HepG2 (cell line): ENCODE data around the gene TATDN3. TPM values are rescaled to one million over a fixed set of nuclear protein-coding genes. Genes with fewer than 3 reads are reported as not detected.

Experiments
- ATAC-seq: fragments of 200-7000 bp; cut with Tn5 transposase; 3 replicates; pipeline ENCODE4 v1.9.1; 2020; ENCODE audit warnings: mild to moderate bottlenecking, moderate library complexity
- BruUV-seq: library from RNA; stranded (reverse); fragments of 400-500 nt; replicated peaks from 2 replicates; lab custom pipeline; 2021; lab: Mats Ljungman, UMichigan
- CTCF ChIA-PET: fragments of 300-600 bp; formaldehyde crosslinking; extraction: SDS; loops from one replicate; lab custom pipeline; 2021; ENCODE audit warnings: low total read pairs, inconsistent platforms, low intra/inter-chr PET ratio; lab: Yijun Ruan, JAX
- POLR2A ChIA-PET: fragments of 350-600 bp; sonication (Branson Sonifier 250); formaldehyde crosslinking; loops from one replicate; lab custom pipeline; 2020; ENCODE audit warnings: antibody characterized with exemption, inconsistent platforms; lab: Yijun Ruan, JAX
- DNase-seq: peaks from one replicate; pipeline ENCODE4 v3.0.0-alpha.2; 2015; ENCODE audit warnings: low spot score
- FAIRE-seq: peaks from 3 replicates; lab custom pipeline; 2011; peaks lifted over from hg19 to GRCh38; lab: Jason Lieb, UNC
- H2AFZ ChIP-seq: one replicate; pipeline ENCODE4 v1.6.1; 2011; ENCODE audit warnings: low read length, inconsistent platforms
- H3K27ac ChIP-seq: fragments of 300-600 bp; 3 replicates; pipeline ENCODE4 v1.8.0; 2011; ENCODE audit warnings: mixed run types, mild to moderate bottlenecking, mixed read lengths, low read length, inconsistent platforms; ENCODE audit not compliant: insufficient read depth; ENCODE audit errors: extremely low read length
- H3K27me3 ChIP-seq, 2 experiments: fragments of 200-600 bp in 1 of 2; 2 replicates in 1 of 2; 3 replicates in 1 of 2; pipeline versions ENCODE4 v1.6.0 to v1.8.0; 2011; ENCODE audit warnings: low read length in 2 of 2, mild to moderate bottlenecking in 2 of 2, moderate library complexity in 2 of 2, inconsistent platforms in 1 of 2; ENCODE audit not compliant: insufficient read depth in 2 of 2, control insufficient read depth in 1 of 2
- H3K36me3 ChIP-seq, 2 experiments: fragments of 200-600 bp in 1 of 2; replicated peaks in 1 of 2; 2 replicates in 1 of 2; 3 replicates in 1 of 2; pipeline versions ENCODE4 v1.5.1 to v1.8.0; 2011; ENCODE audit warnings: low read length in 2 of 2, inconsistent platforms in 1 of 2; ENCODE audit not compliant: insufficient read depth in 2 of 2, control insufficient read depth in 1 of 2
- H3K4me1 ChIP-seq: 2 replicates; pipeline ENCODE4 v1.5.1; 2012; ENCODE audit warnings: low read length, inconsistent platforms; ENCODE audit not compliant: insufficient read depth
- H3K4me2 ChIP-seq: 2 replicates; pipeline ENCODE4 v1.6.0; 2011; ENCODE audit warnings: low read depth, low read length, inconsistent platforms
- H3K4me3 ChIP-seq, 3 experiments: fragments of 200-600 bp in 1 of 3; sonication (generic), shearing (Covaris generic) in 1 of 3; replicated peaks in 1 of 3; 2 replicates each; pipeline ENCODE4 v1.5.1; 2011 to 2016; ENCODE audit warnings: low read length in 3 of 3, inconsistent platforms in 2 of 3, low read depth in 2 of 3, mild to moderate bottlenecking in 2 of 3, control low read depth in 1 of 3, mixed read lengths in 1 of 3; ENCODE audit not compliant: insufficient read depth in 1 of 3
- H3K79me2 ChIP-seq: one replicate; pipeline ENCODE4 v1.6.1; 2011; ENCODE audit warnings: low read length, inconsistent platforms; ENCODE audit not compliant: insufficient read depth
- H3K9ac ChIP-seq: 2 replicates; pipeline ENCODE4 v1.6.0; 2011; ENCODE audit warnings: mild to moderate bottlenecking, low read depth, low read length, inconsistent platforms; ENCODE audit not compliant: insufficient read depth
- H3K9me3 ChIP-seq: 2 replicates; pipeline ENCODE4 v1.5.1; 2012; ENCODE audit warnings: mild to moderate bottlenecking, low read length
- H4K20me1 ChIP-seq: 2 replicates; pipeline ENCODE4 v1.6.0; 2011; ENCODE audit warnings: inconsistent platforms, mild to moderate bottlenecking, low read length, moderate library complexity; ENCODE audit not compliant: insufficient read depth
- ATF1 ChIP-seq: IDR thresholded peaks from 2 replicates; pipeline ENCODE4 v1.6.1; 2016; ENCODE audit warnings: mild to moderate bottlenecking, control low read depth
- HNRNPL ChIP-seq: fragments of 200-400 bp; formaldehyde crosslinking; IDR thresholded peaks from 2 replicates; pipeline ENCODE4 v1.6.1; 2017; ENCODE audit warnings: mild to moderate bottlenecking, low read depth, low read length
- KMT2B ChIP-seq: IDR thresholded peaks from 2 replicates; pipeline ENCODE4 v1.6.1; 2016; ENCODE audit warnings: missing genetic modification reagents, missing compliant biosample characterization
- NCOA5 ChIP-seq: sonication (generic); formaldehyde crosslinking; IDR thresholded peaks from 2 replicates; pipeline ENCODE4 v1.4.0; 2020; ENCODE audit warnings: missing genetic modification reagents
- SP1 ChIP-seq, 2 experiments: fragments of 450-650 bp in 1 of 2; sonication (generic) in 1 of 2; formaldehyde crosslinking in 1 of 2; IDR thresholded peaks; 2 replicates each; pipeline versions ENCODE4 v1.4.0 to v1.6.1; 2016 to 2020; ENCODE audit warnings: missing genetic modification reagents in 1 of 2
- SP140L ChIP-seq: sonication (generic); formaldehyde crosslinking; IDR thresholded peaks from 2 replicates; pipeline ENCODE4 v1.4.0; 2020; ENCODE audit warnings: missing genetic modification reagents, borderline replicate concordance
- SRSF1 ChIP-seq: fragments of 200-400 bp; formaldehyde crosslinking; optimal IDR thresholded peaks from 2 replicates; pipeline ENCODE3; 2017; ENCODE audit warnings: mild to moderate bottlenecking, low read depth, low read length, moderate library complexity
- ZMAT3 ChIP-seq: sonication (generic); formaldehyde crosslinking; conservative IDR thresholded peaks from 2 replicates; pipeline ENCODE4 v1.7.0; 2021; ENCODE audit warnings: missing genetic modification reagents
- ZNF264 ChIP-seq: sonication (generic); formaldehyde crosslinking; IDR thresholded peaks from 2 replicates; pipeline ENCODE4 v1.4.0; 2020; ENCODE audit warnings: missing genetic modification reagents
- ZNF713 ChIP-seq: sonication (generic); formaldehyde crosslinking; IDR thresholded peaks from 2 replicates; pipeline ENCODE4 v1.4.0; 2020; ENCODE audit warnings: mild to moderate bottlenecking, missing genetic modification reagents
- ZNF788 ChIP-seq: sonication (generic); formaldehyde crosslinking; IDR thresholded peaks from 2 replicates; pipeline ENCODE4 v1.5.0; 2020; ENCODE audit warnings: mild to moderate bottlenecking, missing genetic modification reagents, borderline replicate concordance
- ZNF879 ChIP-seq: sonication (generic); formaldehyde crosslinking; IDR thresholded peaks from 2 replicates; pipeline ENCODE4 v1.8.1; 2023; ENCODE audit warnings: missing genetic modification reagents
- WGBS: methylation state at CpG from one replicate; pipeline ENCODE4 v1.1.6; 2017; ENCODE audit warnings: low lambda C conversion rate; 5-methylcytosine and 5-hydroxymethylcytosine counted together
- in situ Hi-C: cut with HindIII; loops from 2 replicates; pipeline ENCODE4 v1.10.0; 2017; ENCODE audit warnings: low pct_unique_long_range_greater_than_20kb; ENCODE audit not compliant: extremely low pct_ligation_motif_present
- intact Hi-C: fragments of 100-400 bp; cut with micrococcal nuclease; formaldehyde crosslinking; loops from one replicate; pipeline ENCODE4 v1.10.0; 2022; ENCODE audit not compliant: unreplicated experiment
- polyA plus RNA-seq, 8 experiments: library from polyadenylated mRNA; depleted of rRNA in 3 of 8; stranded (reverse) in 7 of 8; unstranded in 1 of 8; fragments of >200 nt; fragmentation: Illumina TruSeq in 4 of 8; extraction: Trizol in 4 of 8; gene quantifications; 2 replicates each; pipeline versions ENCODE4 v1.2.1 to v1.2.3, GENCODE V29; 2011 to 2016; ENCODE audit warnings: low read depth in 4 of 8, missing spikeins in 1 of 8, mixed read lengths in 1 of 8; ENCODE audit not compliant: insufficient read depth in 1 of 8
- total RNA-seq, 5 experiments: library from RNA; depleted of rRNA; stranded (reverse); fragments of >200 nt; fragmentation: Illumina TruSeq; extraction: Trizol; gene quantifications; 2 replicates each; pipeline ENCODE4 v1.2.3, GENCODE V29; 2016; ENCODE audit warnings: low read depth in 1 of 5

Gene TATDN3
- total and polyA plus RNA-seq, 2 of the 13 experiments (the other 11 are each of a cell fraction or from before 2014, with no cell fraction given): 7.3 to 8.6 TPM

- H3K4me2 ChIP-seq: no peak overlapping the region
- 96% methylated on average over 3 of the region's 3 CpGs for WGBS
- no peaks in the 10 kb centered on the region; a peak in 1 of 5 replicates for H3K27me3 ChIP-seq
- no peak overlapping the region for H3K4me3 ChIP-seq
- TF ChIP-seq SP140L (CRISPR knock-in tag): no peak
- TF ChIP-seq ZNF879 (CRISPR knock-in tag): no peak
- TF ChIP-seq HNRNPL: no peak
- TF ChIP-seq ZMAT3 (CRISPR knock-in tag): no peak
- TF ChIP-seq KMT2B (CRISPR knock-in tag): no peak
- no peak for TF ChIP-seq NCOA5 (CRISPR knock-in tag)
- TF ChIP-seq ZNF788 (CRISPR knock-in tag): no peak
- TF ChIP-seq SP1 (IDR thresholded peaks at IDR 0.05): no peak
- TF ChIP-seq SP1 (CRISPR knock-in tag; IDR thresholded peaks at IDR 0.05): no peak
- TF ChIP-seq ZNF713 (CRISPR knock-in tag): no peak
- TF ChIP-seq ZNF264 (CRISPR knock-in tag): no peak
- TF ChIP-seq ATF1: no peak
- TF ChIP-seq SRSF1: no peak
- no peaks in the 10 kb centered on the region for H3K9me3 ChIP-seq
- in situ Hi-C loops: loop anchor here (5.0 kb wide), 1 partner anchor 113 kb away; no protein-coding TSS in a partner anchor
- FAIRE-seq: no peak
- CTCF ChIA-PET: interaction anchor here (3.8 kb wide), 1 partner anchor 115 kb away, joined by 31 read pairs; no protein-coding TSS in a partner anchor
- intact Hi-C loops: loop anchor here (10.0 kb wide), 1 partner anchor 306 kb away; no protein-coding TSS in a partner anchor
- H3K4me1 ChIP-seq: peaks cover 10% of the 10 kb centered on the region; the same call in 1 of the 2 replicates
- H3K36me3 ChIP-seq: peaks cover 4 to 26% of the 10 kb centered on the region in 2 experiments; a peak in 3 of 5 replicates
- peaks cover 3% of the 10 kb centered on the region; the same call in 1 of the 2 replicates for H4K20me1 ChIP-seq
- H2AFZ ChIP-seq: no peak overlapping the region
- BruUV-seq: no TSS peak
- no peak overlapping the region for H3K27ac ChIP-seq
- no peaks in the 10 kb centered on the region for H3K79me2 ChIP-seq
- H3K9ac ChIP-seq: no peak overlapping the region
- POLR2A ChIA-PET: interaction anchor here (1.7 kb wide), 1 partner anchor 11 kb away, joined by 4 read pairs; the partner anchor contains the start of genes NSL1 and TATDN3
- no peak for ATAC-seq
- no peak for DNase-seq
Observed at GRCh38 chr1:212780759-212781158, 10.9 kb upstream of the TATDN3 start.
